ENCODE results near the gene OSM.

Gene OSM

GRCh38 chr22:30280505-30280904, 13.9 kb upstream of the OSM start:
- Histone ChIP-seq H3K27ac (no peak overlapping the region), H3K36me3 (replicated peaks) (no peaks in the 10 kb centered on the region), H3K4me3 (ENCODE audit: low read depth, low read length) (no peak overlapping the region), H3K27me3 (replicated peaks) (no peaks in the 10 kb centered on the region)
- TF ChIP-seq CTCF (IDR thresholded peaks at IDR 0.05; ENCODE audit: low read depth, low read length, missing control alignments) = no peak
- in situ Hi-C loops (cut with HindIII; ENCODE audit: low pct_ligation_motif_present, low sequenced_read_pairs) = no loop called here
- DNase-seq = peak; percentile 33

GRCh38 chr22:30279932-30280331, 13.3 kb upstream of the OSM start:
- no peak for DNase-seq
- Histone ChIP-seq H3K27me3 (replicated peaks) (no peaks in the 10 kb centered on the region), H3K36me3 (replicated peaks) (no peaks in the 10 kb centered on the region), H3K27ac (no peak overlapping the region), H3K4me3 (ENCODE audit: low read depth, low read length) (no peak overlapping the region)
- in situ Hi-C loops (cut with HindIII; ENCODE audit: low pct_ligation_motif_present, low sequenced_read_pairs) = no loop called here
- TF ChIP-seq CTCF (IDR thresholded peaks at IDR 0.05; ENCODE audit: low read depth, low read length, missing control alignments) = no peak

- DNase-seq = no peak
- Histone ChIP-seq H3K27me3 (replicated peaks) (no peaks in the 10 kb centered on the region), H3K4me3 (ENCODE audit: low read depth, low read length) (no peak overlapping the region), H3K36me3 (replicated peaks) (no peaks in the 10 kb centered on the region), H3K27ac (no peak overlapping the region)
- in situ Hi-C loops (cut with HindIII; ENCODE audit: low pct_ligation_motif_present, low sequenced_read_pairs) = no loop called here
- no peak for TF ChIP-seq CTCF (IDR thresholded peaks at IDR 0.05; ENCODE audit: low read depth, low read length, missing control alignments)
Observed at GRCh38 chr22:30279046-30279788, 12.6 kb upstream of the OSM start.

- Histone ChIP-seq H3K36me3 (replicated peaks) (no peaks in the 10 kb centered on the region), H3K4me3 (ENCODE audit: low read depth, low read length) (no peak overlapping the region), H3K27ac (peak overlapping the region; percentile 50), H3K27me3 (replicated peaks) (no peaks in the 10 kb centered on the region)
- peak; percentile 49 for DNase-seq
- in situ Hi-C loops (cut with HindIII; ENCODE audit: low pct_ligation_motif_present, low sequenced_read_pairs) = no loop called here
- TF ChIP-seq CTCF (IDR thresholded peaks at IDR 0.05; ENCODE audit: low read depth, low read length, missing control alignments) = no peak
Observed at GRCh38 chr22:30277547-30278344, 11.1 kb upstream of the OSM start.

- no peak overlapping the region for H3K4me3 ChIP-seq (ENCODE audit: low read depth, low read length)
- TF ChIP-seq CTCF (IDR thresholded peaks at IDR 0.05; ENCODE audit: low read depth, low read length, missing control alignments) = no peak
- H3K27ac ChIP-seq = no peak overlapping the region
- no peaks in the 10 kb centered on the region for H3K36me3 ChIP-seq (replicated peaks)
- H3K27me3 ChIP-seq (replicated peaks) = no peaks in the 10 kb centered on the region
- DNase-seq = no peak
- in situ Hi-C loops (cut with HindIII; ENCODE audit: low pct_ligation_motif_present, low sequenced_read_pairs) = no loop called here
Observed at GRCh38 chr22:30276039-30276438, 9.4 kb upstream of the OSM start.
